NOMO-1 (cell line): Measurements from ENCODE around the gene UCK1.
"Not testable (repeated sequence)": the region's sequence is repeated elsewhere in the genome, so short reads cannot be mapped to it uniquely, and the experiment has no call there.

ENCODE experiments used
- DNase-seq, 2 experiments: peaks; one replicate each; lab custom pipeline; 2025; ENCODE audit not compliant: unreplicated experiment in 2 of 2; lab: John Stamatoyannopoulos, UW

UCK1 gene

GRCh38 chr9:131554843-131555351 lies 23.8 kb upstream of the UCK1 start:
- no peak for DNase-seq

- no peak for DNase-seq
Observed at GRCh38 chr9:131554087-131554842, 23.2 kb upstream of the UCK1 start.

- no peak for DNase-seq
Observed at GRCh38 chr9:131552030-131552429, 21.0 kb upstream of the UCK1 start.

GRCh38 chr9:131550465-131550864 lies 19.4 kb upstream of the UCK1 start:
- DNase-seq = not testable (repeated sequence)

GRCh38 chr9:131549186-131549585 lies 18.1 kb upstream of the UCK1 start:
- not testable (repeated sequence) for DNase-seq

GRCh38 chr9:131546336-131547084 lies 15.4 kb upstream of the UCK1 start:
- no peak for DNase-seq

- DNase-seq = no peak
Observed at GRCh38 chr9:131545786-131546335, 14.8 kb upstream of the UCK1 start.

- DNase-seq = no peak
Observed at GRCh38 chr9:131545003-131545785, 14.1 kb upstream of the UCK1 start, which contains the start of gene PRRT1B. Gene PRRT1B, plus strand, starts transcription at chr9:131545523. Its CDS starts 93 bp downstream, at chr9:131545616.

GRCh38 chr9:131543141-131543540 lies 12.1 kb upstream of the UCK1 start:
- DNase-seq = no peak

GRCh38 chr9:131539223-131539923 lies 8.3 kb upstream of the UCK1 start:
- no peak for DNase-seq

GRCh38 chr9:131537946-131538345 lies 6.9 kb upstream of the UCK1 start:
- no peak for DNase-seq

GRCh38 chr9:131534721-131535237 lies 3.7 kb upstream of the UCK1 start:
- no peak for DNase-seq

- no peak for DNase-seq
Observed at GRCh38 chr9:131530546-131530919, 530 bp downstream of the UCK1 start.

- no peak for DNase-seq
Observed at GRCh38 chr9:131529597-131530545, 1.2 kb downstream of the UCK1 start.

- no peak for DNase-seq
Observed at GRCh38 chr9:131528886-131529505, 2.1 kb downstream of the UCK1 start.

GRCh38 chr9:131528186-131528585 lies 2.9 kb downstream of the UCK1 start:
- DNase-seq = no peak

- no peak for DNase-seq
Observed at GRCh38 chr9:131525643-131526565, 5.2 kb downstream of the UCK1 start.
